Endothelial cell of umbilical vein (primary cell): ENCODE data around the gene OTP. TPM values are rescaled to one million over a fixed set of nuclear protein-coding genes. Genes with fewer than 3 reads are reported as not detected.
A peak's percentile ranks its signal among the peaks of the same experiment; 100 is the strongest.

Source experiments
- BruUV-seq: library from RNA; stranded (reverse); fragments of 400-500 nt; replicated peaks from 2 replicates; lab custom pipeline; 2021; lab: Mats Ljungman, UMichigan
- CTCF ChIA-PET: fragments of 300-600, 350-600 bp; sonication (Branson Sonifier 250); formaldehyde crosslinking; loops from one replicate; lab custom pipeline; 2021; ENCODE audit warnings: antibody characterized with exemption, inconsistent platforms; lab: Charles Lee
- POLR2A ChIA-PET: fragments of 300-600, 350-600 bp; sonication (Branson Sonifier 250); formaldehyde crosslinking; loops from one replicate; lab custom pipeline; 2021; ENCODE audit warnings: antibody characterized with exemption, inconsistent platforms; lab: Charles Lee
- DNase-seq: peaks from one replicate; pipeline ENCODE4 v3.0.0-alpha.2; 2011; ENCODE audit warnings: low read depth, low spot score
- FAIRE-seq: peaks from 2 replicates; lab custom pipeline; 2011; peaks lifted over from hg19 to GRCh38; lab: Jason Lieb, UNC
- H2AFZ ChIP-seq: 2 replicates; pipeline ENCODE4 v1.6.0; 2012; ENCODE audit warnings: low read depth, low read length, control low read depth, inconsistent platforms
- H3K27ac ChIP-seq: 2 replicates; pipeline ENCODE4 v1.5.1; 2011; ENCODE audit warnings: low read depth, mild to moderate bottlenecking, control low read depth, low read length, moderate library complexity; ENCODE audit not compliant: insufficient read depth
- H3K27me3 ChIP-seq, 2 experiments: 2 replicates each; pipeline versions ENCODE4 v1.6.0 to v1.6.1; 2011; ENCODE audit warnings: low read length in 2 of 2, mixed read lengths in 1 of 2; ENCODE audit not compliant: control insufficient read depth in 2 of 2, insufficient read depth in 2 of 2
- H3K36me3 ChIP-seq, 2 experiments: 2 replicates in 1 of 2; 3 replicates in 1 of 2; pipeline ENCODE4 v1.5.1; 2011; ENCODE audit warnings: low read length in 2 of 2, mild to moderate bottlenecking in 1 of 2, moderate library complexity in 1 of 2; ENCODE audit not compliant: control insufficient read depth in 2 of 2, insufficient read depth in 2 of 2; ENCODE audit errors: extremely low read depth in 1 of 2
- H3K4me1 ChIP-seq: 3 replicates; pipeline ENCODE4 v1.5.1; 2011; ENCODE audit warnings: mild to moderate bottlenecking, low read length; ENCODE audit not compliant: control insufficient read depth, insufficient read depth; ENCODE audit errors: extremely low read depth
- H3K4me2 ChIP-seq: 2 replicates; pipeline ENCODE4 v1.6.1; 2011; ENCODE audit warnings: low read length, control low read depth, mixed read lengths; ENCODE audit not compliant: insufficient read depth
- H3K4me3 ChIP-seq, 3 experiments: fragments of 200-600 bp in 1 of 3; sonication (generic), shearing (Covaris generic) in 1 of 3; replicated peaks in 1 of 3; 2 replicates each; pipeline ENCODE4 v1.5.1; 2011 to 2016; ENCODE audit warnings: control low read depth in 3 of 3, low read length in 3 of 3, mild to moderate bottlenecking in 2 of 3, inconsistent platforms in 1 of 3, low read depth in 1 of 3, moderate library complexity in 1 of 3; ENCODE audit not compliant: insufficient read depth in 1 of 3
- H3K79me2 ChIP-seq: 2 replicates; pipeline ENCODE4 v1.6.0; 2012; ENCODE audit warnings: low read length, inconsistent platforms; ENCODE audit not compliant: control insufficient read depth, insufficient read depth
- H3K9ac ChIP-seq: replicated peaks from 2 replicates; pipeline ENCODE3; 2011; ENCODE audit warnings: low read length, control low read depth; ENCODE audit not compliant: insufficient read depth; ENCODE audit errors: extremely low read depth
- H3K9me1 ChIP-seq: replicated peaks from 3 replicates; pipeline ENCODE4 v1.6.0; 2011; ENCODE audit warnings: mild to moderate bottlenecking, low read length; ENCODE audit not compliant: control insufficient read depth, insufficient read depth; ENCODE audit errors: extremely low read depth
- H3K9me3 ChIP-seq: replicated peaks from 2 replicates; pipeline ENCODE4 v1.5.1; 2012; ENCODE audit warnings: low read length, inconsistent platforms; ENCODE audit not compliant: control insufficient read depth, insufficient read depth
- H4K20me1 ChIP-seq: replicated peaks from 2 replicates; pipeline ENCODE3; 2011; ENCODE audit warnings: mild to moderate bottlenecking, low read length; ENCODE audit not compliant: control insufficient read depth, insufficient read depth; ENCODE audit errors: extremely low read depth
- CTCF ChIP-seq, 2 donors: IDR thresholded peaks; 1 replicate in 1 of 2; 2 replicates in 1 of 2; pipeline ENCODE4 v1.5.1; 2011; ENCODE audit warnings: low read length in 2 of 2, mild to moderate bottlenecking in 2 of 2, moderate library complexity in 2 of 2, control low read depth in 1 of 2, inconsistent platforms in 1 of 2, low read depth in 1 of 2; ENCODE audit not compliant: insufficient read depth in 1 of 2; ENCODE audit errors: extremely low read depth in 1 of 2
- EZH2 ChIP-seq: IDR thresholded peaks from 2 replicates; pipeline ENCODE4 v1.6.1; 2012; ENCODE audit warnings: borderline replicate concordance, low read depth, mild to moderate bottlenecking, moderate library complexity, low read length, inconsistent platforms; ENCODE audit not compliant: severe bottlenecking
- FOS ChIP-seq: IDR thresholded peaks from 2 replicates; pipeline ENCODE4 v1.6.1; 2011; ENCODE audit warnings: mild to moderate bottlenecking, low read length, moderate library complexity, borderline replicate concordance; ENCODE audit not compliant: insufficient read depth
- GATA2 ChIP-seq: IDR thresholded peaks from 2 replicates; pipeline ENCODE4 v1.7.0; 2011; ENCODE audit warnings: low read depth, mild to moderate bottlenecking, moderate library complexity, mixed read lengths, low read length; ENCODE audit not compliant: insufficient read length, insufficient read depth
- POLR2A ChIP-seq: IDR thresholded peaks from 2 replicates; pipeline ENCODE4 v1.6.1; 2012; ENCODE audit warnings: low read depth, mild to moderate bottlenecking, control low read depth, low read length
- dilution Hi-C: fragments of 300-500 bp; cut with MboI; formaldehyde crosslinking; loops from one replicate; pipeline ENCODE4 v1.15.0; 2019; ENCODE audit warnings: low sequenced_read_pairs; ENCODE audit not compliant: extremely low pct_ligation_motif_present
- intact Hi-C: fragments of 100-400 bp; cut with micrococcal nuclease; formaldehyde crosslinking; loops from one replicate; pipeline ENCODE4 v1.10.0; 2022
- polyA plus RNA-seq, 4 experiments: library from polyadenylated mRNA; depleted of rRNA in 3 of 4; stranded (reverse) in 3 of 4; unstranded in 1 of 4; fragments of >200 nt; gene quantifications; 2 replicates each; pipeline versions ENCODE4 v1.2.1 to v1.2.3, GENCODE V29; 2011 to 2012; ENCODE audit warnings: missing spikeins in 1 of 4
- total RNA-seq: library from RNA; stranded (reverse); gene quantifications from 2 replicates; pipeline ENCODE4 v1.2.3, GENCODE V29; 2021

OTP gene
- total and polyA plus RNA-seq, 2 donors (not counting 3 experiments of a cell fraction or from before 2014, with no cell fraction given) = not detected

- peaks cover 76 to 100% of the 10 kb centered on the region in 2 experiments for H3K27me3 ChIP-seq
- H3K9ac ChIP-seq = no peak overlapping the region
- H3K9me1 ChIP-seq = no peaks in the 10 kb centered on the region
- H3K4me3 ChIP-seq = no peak overlapping the region
- POLR2A ChIA-PET = no interaction called here
- dilution Hi-C loops (no loop called here), intact Hi-C loops (loop anchor here (10.0 kb wide), 1 partner anchor 774 kb away; no protein-coding TSS in a partner anchor)
- H3K4me2 ChIP-seq = no peak overlapping the region
- FAIRE-seq = no peak
- H4K20me1 ChIP-seq = peaks cover 3% of the 10 kb centered on the region
- H3K4me1 ChIP-seq = no peaks in the 10 kb centered on the region
- no peak overlapping the region for H2AFZ ChIP-seq
- H3K27ac ChIP-seq = no peak overlapping the region
- no peaks in the 10 kb centered on the region for H3K79me2 ChIP-seq
- no peaks in the 10 kb centered on the region for H3K9me3 ChIP-seq
- no peak for DNase-seq
- no TSS peak for BruUV-seq
- TF ChIP-seq POLR2A = no peak
- no peak for TF ChIP-seq CTCF (IDR thresholded peaks at IDR 0.05; ENCODE audit: extremely low read depth in 1 of 2, insufficient read depth in 1 of 2, low read depth in 1 of 2, low read length in 2 of 2)
- TF ChIP-seq FOS = no peak
- TF ChIP-seq GATA2 = no peak
- peak; percentile 87 for TF ChIP-seq EZH2
- CTCF ChIA-PET = no interaction called here
- H3K36me3 ChIP-seq = no peaks in the 10 kb centered on the region
Observed at GRCh38 chr5:77638763-77639671, 504 bp upstream of the OTP start.
